ENCODE measurements around the gene IFITM10.

Gene IFITM10

GRCh38 chr11:1750481-1750839 is at the start of gene IFITM10:
IFITM10 (minus strand) TSS chr11:1750595; CDS start chr11:1750442, 153 bp downstream.
- no peak for DNase-seq

- DNase-seq: no peak
Measured at GRCh38 chr11:1797391-1798125, 47.2 kb upstream of the IFITM10 start.

GRCh38 chr11:1796413-1797011 is 46.1 kb upstream of the IFITM10 start:
- DNase-seq: no peak

- DNase-seq: no peak
Measured at GRCh38 chr11:1793081-1793480, 42.7 kb upstream of the IFITM10 start.

GRCh38 chr11:1792461-1792860 is 42.1 kb upstream of the IFITM10 start:
- DNase-seq: no peak

GRCh38 chr11:1791912-1792311 is 41.5 kb upstream of the IFITM10 start:
- DNase-seq: no peak

GRCh38 chr11:1786466-1786865 is 36.1 kb upstream of the IFITM10 start:
- DNase-seq: no peak

- DNase-seq: no peak
Measured at GRCh38 chr11:1785749-1786413, 35.5 kb upstream of the IFITM10 start.

GRCh38 chr11:1784761-1785650 is 34.6 kb upstream of the IFITM10 start:
- DNase-seq: no peak

- DNase-seq: no peak
Measured at GRCh38 chr11:1783725-1784529, 33.5 kb upstream of the IFITM10 start.

- no peak for DNase-seq
Measured at GRCh38 chr11:1782831-1783724, 32.7 kb upstream of the IFITM10 start.

GRCh38 chr11:1782031-1782590 is 31.7 kb upstream of the IFITM10 start:
- DNase-seq: no peak

GRCh38 chr11:1781593-1781975 is 31.2 kb upstream of the IFITM10 start:
- no peak for DNase-seq

- no peak for DNase-seq
Measured at GRCh38 chr11:1780700-1781592, 30.6 kb upstream of the IFITM10 start.

- DNase-seq: no peak
Measured at GRCh38 chr11:1779806-1780699, 29.7 kb upstream of the IFITM10 start.

GRCh38 chr11:1779034-1779805 is 28.8 kb upstream of the IFITM10 start:
- no peak for DNase-seq

- DNase-seq: no peak
Measured at GRCh38 chr11:1778141-1778911, 27.9 kb upstream of the IFITM10 start.
